Measurements from ENCODE around the gene CAMSAP1. TPM values are rescaled to one million over a fixed set of nuclear protein-coding genes. Genes with fewer than 3 reads are reported as not detected.
"Not testable (repeated sequence)": the region's sequence is repeated elsewhere in the genome, so short reads cannot be mapped to it uniquely, and the experiment has no call there.

Gene CAMSAP1
- total RNA-seq, 1 donor: 26.1 TPM

DNA sequence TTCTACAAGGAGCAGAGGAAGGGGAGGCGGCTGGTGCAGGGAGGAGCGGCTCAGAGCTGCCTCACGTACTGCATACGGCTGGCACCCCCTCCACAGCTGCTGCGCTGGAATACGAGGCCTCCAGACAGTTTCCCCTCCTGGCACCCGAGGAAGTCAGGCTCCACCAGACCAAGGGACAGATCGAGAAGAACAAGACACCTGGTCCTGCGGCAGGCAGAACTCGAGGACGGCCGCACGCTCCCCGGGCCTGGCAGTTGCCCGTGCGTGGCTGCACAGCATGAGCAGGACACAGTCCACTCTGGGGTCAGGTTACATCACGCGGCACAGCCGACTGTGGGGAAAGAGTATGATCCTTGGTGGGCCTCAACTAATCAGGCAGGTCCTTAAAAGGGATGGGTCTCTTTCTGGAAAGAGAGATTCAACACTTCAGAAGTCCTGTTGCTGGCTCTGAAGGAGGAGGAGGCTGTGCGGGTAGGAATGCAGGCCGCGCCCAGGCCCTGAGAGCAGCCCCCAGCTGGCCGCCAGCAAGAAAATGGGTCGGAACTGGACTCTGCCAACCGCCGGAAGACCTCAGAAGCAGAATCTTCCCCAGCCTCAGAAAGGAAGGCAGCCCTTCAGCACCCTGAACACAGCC lies 42.3 kb upstream of the CAMSAP1 start:
- DNase-seq (ENCODE audit: insufficient read length, low spot score, missing footprints): no peak
- no peaks in the 10 kb centered on the region for H3K27me3 ChIP-seq (ENCODE audit: insufficient read depth, low read length)
- no peak for TF ChIP-seq CTCF (IDR thresholded peaks at IDR 0.05; ENCODE audit: extremely low read depth, low read depth, low read length)
- no peak overlapping the region for H3K4me2 ChIP-seq (ENCODE audit: insufficient read depth, low read length)
- H3K9me3 ChIP-seq (ENCODE audit: low read depth, low read length): no peaks in the 10 kb centered on the region
- H3K27ac ChIP-seq (ENCODE audit: low read depth, low read length): no peak overlapping the region
- no peak overlapping the region for H2AFZ ChIP-seq (ENCODE audit: low read length)
- H3K4me3 ChIP-seq (ENCODE audit: insufficient read depth, low read length): no peak overlapping the region
- no peaks in the 10 kb centered on the region for H4K20me1 ChIP-seq (ENCODE audit: insufficient read depth, low read length)
- H3K79me2 ChIP-seq (ENCODE audit: insufficient read depth, low read length): peaks cover 3% of the 10 kb centered on the region
- no peaks in the 10 kb centered on the region for H3K4me1 ChIP-seq (ENCODE audit: insufficient read depth, low read length)
- H3K36me3 ChIP-seq (ENCODE audit: insufficient read depth, low read length): peaks cover 32% of the 10 kb centered on the region

GRCh38 chr9:135948968-135949367 lies 41.6 kb upstream of the CAMSAP1 start:
- Histone ChIP-seq H3K4me3 (ENCODE audit: insufficient read depth, low read length) (no peak overlapping the region), H3K4me1 (ENCODE audit: insufficient read depth, low read length) (no peaks in the 10 kb centered on the region), H3K27ac (ENCODE audit: low read depth, low read length) (no peak overlapping the region), H3K79me2 (ENCODE audit: insufficient read depth, low read length) (no peaks in the 10 kb centered on the region), H3K9me3 (ENCODE audit: low read depth, low read length) (no peaks in the 10 kb centered on the region), H3K4me2 (ENCODE audit: insufficient read depth, low read length) (no peak overlapping the region), H3K36me3 (ENCODE audit: insufficient read depth, low read length) (peaks cover 32% of the 10 kb centered on the region), H2AFZ (ENCODE audit: low read length) (no peak overlapping the region), H3K27me3 (ENCODE audit: insufficient read depth, low read length) (no peaks in the 10 kb centered on the region), H4K20me1 (ENCODE audit: insufficient read depth, low read length) (no peaks in the 10 kb centered on the region)
- no peak for TF ChIP-seq CTCF (IDR thresholded peaks at IDR 0.05; ENCODE audit: extremely low read depth, low read depth, low read length)
- DNase-seq (ENCODE audit: insufficient read length, low spot score, missing footprints): no peak

- no peak overlapping the region for H2AFZ ChIP-seq (ENCODE audit: low read length)
- no peak overlapping the region for H3K27ac ChIP-seq (ENCODE audit: low read depth, low read length)
- DNase-seq (ENCODE audit: insufficient read length, low spot score, missing footprints): no peak
- no peaks in the 10 kb centered on the region for H4K20me1 ChIP-seq (ENCODE audit: insufficient read depth, low read length)
- H3K4me3 ChIP-seq (ENCODE audit: insufficient read depth, low read length): no peak overlapping the region
- no peaks in the 10 kb centered on the region for H3K27me3 ChIP-seq (ENCODE audit: insufficient read depth, low read length)
- H3K36me3 ChIP-seq (ENCODE audit: insufficient read depth, low read length): peaks cover 37% of the 10 kb centered on the region
- H3K4me1 ChIP-seq (ENCODE audit: insufficient read depth, low read length): no peaks in the 10 kb centered on the region
- no peaks in the 10 kb centered on the region for H3K9me3 ChIP-seq (ENCODE audit: low read depth, low read length)
- no peak for TF ChIP-seq CTCF (IDR thresholded peaks at IDR 0.05; ENCODE audit: extremely low read depth, low read depth, low read length)
- H3K79me2 ChIP-seq (ENCODE audit: insufficient read depth, low read length): no peaks in the 10 kb centered on the region
- H3K4me2 ChIP-seq (ENCODE audit: insufficient read depth, low read length): no peak overlapping the region
These were observed 41.1 kb upstream of the CAMSAP1 start for GRCh38 chr9:135948446-135948845.

DNA sequence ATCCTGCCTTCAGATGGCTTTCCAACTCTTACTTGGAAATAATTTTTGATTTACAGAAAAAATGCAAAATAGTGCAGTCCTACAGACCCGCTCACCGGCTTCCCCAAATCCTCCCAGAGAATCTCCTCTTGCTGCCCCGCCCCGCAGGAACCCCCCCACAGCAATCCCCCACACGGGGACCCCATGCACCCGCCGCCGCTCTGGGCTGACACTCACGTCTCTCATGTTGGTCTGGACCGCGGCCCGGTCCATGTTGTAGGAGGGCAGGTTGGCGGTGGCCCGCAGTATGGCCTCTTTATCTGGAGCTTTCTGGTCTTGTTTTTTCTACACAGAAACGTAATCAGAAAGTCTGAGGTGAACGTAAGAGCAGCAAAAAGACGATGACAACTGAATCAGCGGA lies 40.2 kb upstream of the CAMSAP1 start:
- H3K27ac ChIP-seq (ENCODE audit: low read depth, low read length): no peak overlapping the region
- no peak overlapping the region for H3K4me2 ChIP-seq (ENCODE audit: insufficient read depth, low read length)
- H3K36me3 ChIP-seq (ENCODE audit: insufficient read depth, low read length): peaks cover 37% of the 10 kb centered on the region
- H3K4me1 ChIP-seq (ENCODE audit: insufficient read depth, low read length): no peaks in the 10 kb centered on the region
- no peaks in the 10 kb centered on the region for H3K79me2 ChIP-seq (ENCODE audit: insufficient read depth, low read length)
- H4K20me1 ChIP-seq (ENCODE audit: insufficient read depth, low read length): no peaks in the 10 kb centered on the region
- no peak overlapping the region for H3K4me3 ChIP-seq (ENCODE audit: insufficient read depth, low read length)
- no peaks in the 10 kb centered on the region for H3K9me3 ChIP-seq (ENCODE audit: low read depth, low read length)
- no peak for DNase-seq (ENCODE audit: insufficient read length, low spot score, missing footprints)
- no peak for TF ChIP-seq CTCF (IDR thresholded peaks at IDR 0.05; ENCODE audit: extremely low read depth, low read depth, low read length)
- no peaks in the 10 kb centered on the region for H3K27me3 ChIP-seq (ENCODE audit: insufficient read depth, low read length)
- H2AFZ ChIP-seq (ENCODE audit: low read length): no peak overlapping the region

DNA sequence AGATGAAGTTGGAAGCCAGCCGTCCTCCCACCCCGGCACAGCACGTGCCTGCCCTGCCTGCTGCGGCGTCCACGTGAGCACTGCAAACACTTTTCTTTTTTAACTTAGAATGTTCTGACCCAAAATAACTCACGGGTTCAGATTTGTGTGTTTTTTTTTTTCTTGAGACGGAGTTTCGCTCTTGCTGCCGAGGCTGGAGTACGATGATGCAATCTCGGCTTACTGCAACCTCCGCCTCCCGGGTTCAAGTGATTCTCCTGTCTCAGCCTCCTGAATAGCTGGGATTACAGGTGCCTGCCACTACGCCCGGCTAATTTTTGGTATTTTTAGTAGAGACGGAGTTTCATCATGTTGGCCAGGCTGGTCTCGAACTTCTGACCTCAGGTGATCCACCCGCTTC lies 39.8 kb upstream of the CAMSAP1 start:
- not testable (repeated sequence) for H3K27me3 ChIP-seq (ENCODE audit: insufficient read depth, low read length); H3K79me2 ChIP-seq (ENCODE audit: insufficient read depth, low read length); H3K9me3 ChIP-seq (ENCODE audit: low read depth, low read length); DNase-seq (ENCODE audit: insufficient read length, low spot score, missing footprints); H2AFZ ChIP-seq (ENCODE audit: low read length); H3K4me3 ChIP-seq (ENCODE audit: insufficient read depth, low read length); H3K27ac ChIP-seq (ENCODE audit: low read depth, low read length); H3K4me2 ChIP-seq (ENCODE audit: insufficient read depth, low read length); H4K20me1 ChIP-seq (ENCODE audit: insufficient read depth, low read length); H3K4me1 ChIP-seq (ENCODE audit: insufficient read depth, low read length)
- peaks cover 34% of the 10 kb centered on the region for H3K36me3 ChIP-seq (ENCODE audit: insufficient read depth, low read length)

All from osteoblast (primary cell).